GM18519 (cell line): Measurements from ENCODE around the gene MRPL27.

Source experiments
- ATAC-seq: cut with Tn5 transposase; IDR thresholded peaks from one replicate; pipeline ENCODE4 v1.9.1; 2021; ENCODE audit warnings: mild to moderate bottlenecking, moderate library complexity; ENCODE audit not compliant: unreplicated experiment, low FRiP score

MRPL27 gene

GRCh38 chr17:50388728-50389127 is 15.7 kb upstream of the MRPL27 start:
- ATAC-seq: no peak

GRCh38 chr17:50386510-50386909 is 13.5 kb upstream of the MRPL27 start:
- ATAC-seq: no peak

DNA sequence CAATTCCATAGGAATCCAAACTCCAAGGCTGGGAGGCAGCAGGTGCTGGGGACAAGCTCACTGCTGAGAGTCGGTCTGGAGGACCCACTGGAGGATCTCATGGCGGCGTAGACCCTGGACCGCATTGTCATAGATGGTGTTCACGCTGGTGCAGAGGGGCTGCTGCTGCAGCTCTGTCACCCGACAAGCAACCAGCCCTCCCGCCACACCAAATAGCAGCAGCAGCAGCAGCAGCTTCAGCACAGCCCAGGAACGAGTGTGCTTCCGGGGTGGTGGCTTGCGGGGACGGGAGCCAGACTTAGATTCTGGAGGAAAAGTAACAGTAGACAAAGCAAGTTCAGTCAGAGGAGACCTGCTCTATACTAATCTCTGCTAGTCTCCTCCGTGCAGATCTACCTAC is 9.9 kb upstream of the MRPL27 start:
- no peak for ATAC-seq

DNA sequence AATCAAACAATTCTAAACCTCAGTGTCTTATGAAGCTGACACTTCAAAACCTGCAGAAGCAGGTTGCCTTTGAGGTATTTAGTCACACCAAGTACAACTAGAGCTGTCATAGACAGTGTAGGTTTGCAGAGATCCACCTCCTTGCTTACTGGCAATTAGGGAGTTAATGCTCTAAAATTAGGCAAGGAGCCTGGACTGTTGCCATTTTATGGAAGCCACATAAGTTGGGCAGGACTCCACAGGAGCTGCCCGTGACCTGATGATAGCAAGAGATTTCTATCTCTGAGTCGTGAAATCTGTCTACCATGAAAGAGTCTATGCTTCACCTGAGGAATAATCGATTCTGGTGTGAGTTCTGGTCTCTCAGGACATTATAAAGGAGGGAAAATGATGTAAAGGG is 8.9 kb upstream of the MRPL27 start:
- ATAC-seq: no peak

- no peak for ATAC-seq
These were observed 8.4 kb upstream of the MRPL27 start for GRCh38 chr17:50381260-50381815.

GRCh38 chr17:50380369-50381259 is 7.6 kb upstream of the MRPL27 start:
- ATAC-seq: no peak

- no peak for ATAC-seq
These were observed 6.6 kb upstream of the MRPL27 start for GRCh38 chr17:50379351-50380132.

GRCh38 chr17:50375858-50376538 is 3.0 kb upstream of the MRPL27 start:
- ATAC-seq: no peak

DNA sequence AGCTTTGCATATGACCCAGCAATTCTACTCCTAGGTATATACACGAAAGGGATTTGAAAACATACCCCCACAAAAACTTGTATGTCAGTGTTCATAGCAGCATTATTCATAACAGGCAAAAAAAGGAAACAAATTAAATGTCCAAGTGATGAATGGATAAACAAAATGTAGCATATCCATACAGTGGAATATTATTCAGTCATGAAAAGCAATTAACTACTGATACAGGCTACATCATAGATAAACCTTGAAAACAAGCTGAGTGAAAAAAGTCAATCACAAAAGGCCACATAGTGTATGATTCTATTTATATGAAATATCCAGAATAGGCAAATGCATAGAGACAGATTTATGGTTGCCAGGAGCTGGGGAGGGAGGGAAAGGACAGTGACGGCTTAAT is 721 bp upstream of the MRPL27 start:
- no peak for ATAC-seq

GRCh38 chr17:50372222-50372757 is 694 bp downstream of the MRPL27 start:
- no peak for ATAC-seq

GRCh38 chr17:50371526-50371925 is 1.5 kb downstream of the MRPL27 start:
- ATAC-seq: no peak

- ATAC-seq: no peak
These were observed 2.9 kb downstream of the MRPL27 start for GRCh38 chr17:50370052-50370451.

- no peak for ATAC-seq
These were observed 5.6 kb downstream of the MRPL27 start for GRCh38 chr17:50367401-50367800.

- ATAC-seq: no peak
These were observed 7.2 kb downstream of the MRPL27 start for GRCh38 chr17:50365649-50366393.

GRCh38 chr17:50365165-50365564 is 7.8 kb downstream of the MRPL27 start:
- no peak for ATAC-seq

DNA sequence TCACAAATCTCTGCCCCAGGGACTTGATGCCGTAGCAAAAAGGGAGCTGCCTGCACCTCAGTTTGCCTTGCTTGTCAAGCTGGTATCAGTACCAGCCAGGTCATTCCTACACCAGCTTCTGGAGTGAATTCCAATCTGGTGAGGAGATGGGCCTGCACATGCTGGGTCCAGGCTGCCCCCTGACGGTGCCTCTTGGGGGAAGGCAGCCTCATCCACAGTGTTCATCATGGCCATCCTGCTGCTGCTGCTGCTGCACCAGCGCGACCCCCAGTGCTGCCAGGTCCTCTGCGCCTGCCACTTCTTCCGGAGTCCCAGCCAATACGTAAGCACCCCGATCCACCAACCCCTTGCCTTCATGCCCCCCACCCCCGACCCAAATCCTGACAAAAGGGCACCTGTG is 8.3 kb downstream of the MRPL27 start:
- ATAC-seq: no peak

DNA sequence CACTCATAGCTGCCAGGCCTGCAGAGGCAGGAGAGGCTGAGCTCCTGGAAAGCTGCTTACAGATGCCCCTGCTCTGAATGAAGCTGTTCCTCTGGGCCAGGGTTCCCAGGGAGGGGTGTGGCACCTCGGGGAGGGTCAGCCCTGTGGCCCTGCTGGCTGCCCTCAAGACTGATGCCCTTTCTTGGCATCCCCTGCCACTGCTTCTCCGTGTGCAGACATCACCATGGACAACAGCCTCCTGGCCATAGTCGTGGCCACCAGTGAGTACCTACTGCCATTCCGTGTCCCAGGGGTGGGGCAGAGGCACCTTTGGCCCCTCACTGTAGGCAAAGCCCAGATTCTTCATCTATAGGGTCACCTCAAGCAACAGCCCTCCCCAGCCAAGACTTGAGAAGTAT is 8.9 kb downstream of the MRPL27 start:
- no peak for ATAC-seq

DNA sequence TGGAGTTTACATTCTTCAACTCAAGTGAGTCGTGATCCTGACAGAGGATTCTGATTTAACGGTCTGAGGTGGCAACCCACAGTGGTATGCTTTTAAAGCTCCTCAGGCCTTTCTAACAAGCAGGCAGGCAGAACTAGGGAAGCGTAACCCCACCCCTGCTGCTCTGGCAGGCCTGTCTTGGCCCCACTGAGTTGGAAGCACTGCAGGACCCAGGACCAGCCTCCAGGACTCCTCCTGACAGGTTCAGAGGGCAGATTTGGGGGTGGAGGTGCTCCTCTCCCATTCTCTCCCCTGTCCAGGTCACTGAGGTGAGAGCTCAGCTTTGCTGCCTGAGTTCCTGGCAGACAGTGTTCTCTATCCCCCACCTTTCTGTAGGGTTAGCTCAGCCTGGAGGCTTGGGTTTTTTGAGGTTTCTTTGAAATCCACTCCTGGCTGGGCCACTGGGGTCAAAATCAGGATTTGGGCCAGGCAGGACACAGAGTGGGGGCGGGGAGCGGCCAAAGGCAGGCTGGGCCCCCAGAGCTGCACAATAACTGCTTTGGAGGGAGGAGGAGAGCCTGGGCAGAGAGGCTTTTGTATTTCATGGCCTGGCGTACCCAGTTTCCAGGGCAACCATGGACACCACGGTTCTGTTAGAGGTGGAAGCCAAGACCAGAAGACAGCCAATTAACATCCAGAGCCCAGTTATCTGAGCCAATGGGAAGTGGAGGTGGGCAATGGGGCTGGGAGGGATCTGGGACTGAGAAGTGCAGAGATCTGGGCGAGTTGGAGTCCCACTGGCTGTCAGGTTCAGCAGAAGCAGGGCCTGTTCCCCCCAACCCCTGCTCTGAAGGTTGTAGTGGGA is 9.5 kb downstream of the MRPL27 start:
- no peak for ATAC-seq

- no peak for ATAC-seq
These were observed 10.3 kb downstream of the MRPL27 start for GRCh38 chr17:50362661-50363060.
